A204.1 (cell line): ENCODE measurements around the gene ADORA2A.

ENCODE experiments used
- FAIRE-seq: peaks from 2 replicates; lab custom pipeline; 2012; peaks lifted over from hg19 to GRCh38; lab: Jason Lieb, UNC

The ADORA2A gene

DNA sequence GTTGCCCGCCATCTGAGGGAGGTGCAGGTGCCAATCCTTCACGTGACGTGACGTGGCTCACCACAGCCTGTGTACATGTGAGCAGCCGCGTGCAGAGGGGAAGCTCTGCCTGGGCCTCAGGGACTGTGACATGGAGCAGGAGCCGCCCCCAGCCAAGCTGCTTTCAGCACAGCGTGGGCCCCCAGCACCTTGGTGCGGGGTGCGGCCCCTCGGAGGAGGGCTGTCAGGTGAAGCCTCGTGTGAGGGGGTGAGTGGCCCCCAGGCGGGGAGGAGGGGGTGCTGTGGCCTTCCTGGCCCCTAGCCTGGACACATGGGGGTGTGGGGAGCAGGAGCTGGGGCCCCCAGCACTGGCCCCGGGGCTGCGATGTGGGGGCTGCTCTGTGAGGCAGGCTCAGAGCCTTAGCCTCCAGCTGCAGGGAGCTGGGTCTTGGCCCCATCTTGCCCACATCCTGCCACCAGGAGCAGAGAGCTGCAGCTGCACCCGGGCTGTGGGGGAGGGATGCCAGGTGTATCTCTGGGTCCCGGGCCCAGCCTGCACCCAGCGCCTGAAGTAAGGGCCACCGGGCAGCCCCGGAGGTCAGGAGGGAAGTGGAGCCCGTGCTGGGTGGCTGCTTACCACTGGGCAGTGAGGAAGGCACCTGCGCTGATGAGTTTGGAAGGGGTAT lies at the start of gene ADORA2A:
TSS of gene ADORA2A (plus strand) at position 100 of the 665 bp plus-strand sequence. CDS start 5,806 bp downstream, outside the sequence.
- FAIRE-seq, result no peak

GRCh38 chr22:24379536-24379935 lies 47.9 kb upstream of the ADORA2A start:
- FAIRE-seq, result no peak

DNA sequence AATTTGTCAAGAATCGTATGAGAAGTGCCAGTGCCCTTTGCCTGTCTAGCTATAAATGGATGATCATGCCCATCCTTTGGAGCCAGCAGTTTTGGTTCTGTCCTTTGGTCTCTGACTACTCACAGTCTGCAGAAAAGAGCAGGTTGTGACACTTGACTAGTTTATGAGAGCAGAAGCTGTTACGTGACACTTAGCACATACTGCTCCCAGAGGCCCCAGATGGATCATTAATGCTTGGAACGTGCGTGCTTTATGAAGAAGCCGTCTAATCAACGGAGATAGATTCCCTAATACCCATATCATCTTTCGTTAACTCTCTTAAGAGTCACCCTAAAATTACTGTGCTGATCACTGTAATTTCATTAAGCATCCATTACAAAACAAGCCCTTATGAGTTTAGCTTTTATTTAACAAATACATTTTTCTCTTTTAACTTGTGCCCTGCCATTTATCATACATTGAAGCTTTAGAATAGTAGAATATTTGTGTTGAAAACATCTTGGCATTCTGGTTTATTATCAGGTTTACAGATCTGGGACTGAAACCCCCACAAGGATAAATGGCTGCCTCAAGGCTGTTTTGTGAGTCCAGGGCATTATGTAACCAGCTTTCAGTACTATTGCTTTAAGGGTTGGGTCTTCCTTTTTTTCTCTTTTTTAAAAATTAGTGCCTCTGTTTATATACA lies 47.0 kb upstream of the ADORA2A start:
- no peak for FAIRE-seq

GRCh38 chr22:24380905-24381230 lies 46.5 kb upstream of the ADORA2A start:
- FAIRE-seq, result no peak

DNA sequence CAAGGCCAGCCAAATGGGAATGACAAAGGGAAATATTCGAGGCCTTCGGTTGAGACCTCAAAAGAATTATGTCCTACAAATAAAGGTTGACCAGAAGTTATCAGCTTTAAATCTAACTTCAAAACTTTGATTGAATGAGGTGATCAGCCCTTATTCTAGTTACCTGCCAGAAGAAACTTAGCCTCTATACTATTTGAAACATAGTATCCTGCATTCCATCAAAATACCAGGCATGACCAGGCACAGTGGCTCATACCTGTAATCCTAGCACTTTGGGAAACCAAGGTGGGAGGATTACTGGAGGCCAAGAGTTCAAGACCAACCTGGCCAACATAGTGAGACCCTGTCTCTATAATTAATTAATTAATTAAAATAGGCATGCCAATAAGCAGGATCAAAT lies 44.3 kb upstream of the ADORA2A start:
- FAIRE-seq, result no peak

GRCh38 chr22:24384131-24384530 lies 43.3 kb upstream of the ADORA2A start:
- no peak for FAIRE-seq

DNA sequence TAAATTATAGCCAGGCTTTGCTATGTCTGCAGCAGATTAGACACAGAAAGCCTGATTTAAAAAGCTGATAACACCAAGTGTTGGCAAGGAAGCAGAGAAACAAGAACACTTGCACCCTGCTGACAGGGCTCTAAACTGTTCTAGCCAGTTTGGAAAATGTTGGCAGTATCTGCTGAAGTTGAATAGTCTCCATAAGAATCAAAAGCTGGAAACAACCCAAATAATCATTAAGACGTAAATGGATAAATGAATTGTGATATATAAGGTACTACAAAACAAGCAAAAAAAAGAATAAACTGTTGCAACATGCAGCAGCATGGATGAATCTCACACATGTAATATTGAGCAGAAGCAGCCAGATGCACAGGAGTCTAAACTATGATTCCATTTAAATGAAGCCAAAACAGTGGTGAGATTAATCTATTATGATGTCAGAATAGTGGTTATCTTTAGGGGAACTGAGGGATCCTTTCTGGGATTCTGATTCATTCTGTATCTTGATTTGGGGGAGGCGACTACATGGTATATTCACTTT lies 40.4 kb upstream of the ADORA2A start:
- no peak for FAIRE-seq

DNA sequence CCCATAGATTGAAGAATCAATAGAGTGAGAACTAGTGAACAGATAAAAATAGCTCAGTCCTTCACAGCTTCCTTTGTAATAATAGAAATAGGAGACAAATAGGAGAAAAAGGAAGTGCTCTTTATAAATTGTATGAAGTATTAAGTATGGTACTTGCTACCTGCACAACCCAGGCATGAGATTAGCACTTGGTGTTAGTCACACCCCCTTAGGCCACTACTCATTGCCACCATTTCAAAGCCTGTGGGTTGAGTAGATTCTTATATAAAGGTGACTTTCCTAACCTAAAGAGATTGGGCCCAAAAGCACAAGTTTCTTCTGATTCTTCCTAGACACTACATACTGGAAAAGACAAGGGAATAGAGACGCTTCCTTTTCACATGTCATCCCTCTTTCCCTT lies 37.7 kb upstream of the ADORA2A start:
- no peak for FAIRE-seq

DNA sequence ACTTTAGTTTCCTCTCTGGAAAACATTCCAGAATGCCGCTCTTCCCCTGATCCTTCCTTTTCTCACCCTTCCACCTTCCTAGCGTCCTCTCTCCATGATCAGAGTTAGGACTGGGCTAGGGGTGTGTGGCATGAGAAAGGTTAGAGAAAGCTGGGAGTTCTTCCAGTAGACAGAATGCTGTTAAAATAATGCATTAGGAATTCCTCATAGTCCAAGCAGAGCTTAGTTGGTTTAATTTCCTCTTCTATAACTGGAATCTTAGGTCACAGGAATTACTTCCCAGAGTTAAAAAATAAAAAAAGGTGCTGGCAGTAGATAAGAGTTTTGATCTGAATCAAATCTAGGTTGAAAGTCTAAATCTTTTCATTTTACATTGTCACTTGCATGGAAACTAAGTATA lies 37.2 kb upstream of the ADORA2A start:
- no peak for FAIRE-seq

DNA sequence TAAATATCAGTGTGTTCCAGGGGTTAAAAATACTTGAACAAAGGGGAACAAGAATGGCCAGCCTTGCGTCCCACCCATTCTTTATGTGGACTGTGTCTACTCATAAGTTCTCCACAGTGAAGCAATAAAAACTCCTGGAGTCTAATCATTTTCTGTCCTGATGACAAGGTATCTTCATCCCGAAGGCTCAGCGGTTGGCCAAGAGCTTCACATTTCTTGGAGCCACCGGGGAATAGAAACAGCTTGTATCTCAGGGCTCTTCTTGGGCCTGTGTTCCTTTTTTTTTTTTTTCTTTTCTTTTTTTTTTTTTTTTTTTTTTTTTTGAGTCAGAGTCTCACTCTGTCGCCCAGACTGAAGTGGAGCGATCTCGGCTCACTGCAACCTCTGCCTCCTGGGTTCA lies 36.8 kb upstream of the ADORA2A start:
- no peak for FAIRE-seq

- no peak for FAIRE-seq
These were observed 35.6 kb upstream of the ADORA2A start for GRCh38 chr22:24391836-24392217.

DNA sequence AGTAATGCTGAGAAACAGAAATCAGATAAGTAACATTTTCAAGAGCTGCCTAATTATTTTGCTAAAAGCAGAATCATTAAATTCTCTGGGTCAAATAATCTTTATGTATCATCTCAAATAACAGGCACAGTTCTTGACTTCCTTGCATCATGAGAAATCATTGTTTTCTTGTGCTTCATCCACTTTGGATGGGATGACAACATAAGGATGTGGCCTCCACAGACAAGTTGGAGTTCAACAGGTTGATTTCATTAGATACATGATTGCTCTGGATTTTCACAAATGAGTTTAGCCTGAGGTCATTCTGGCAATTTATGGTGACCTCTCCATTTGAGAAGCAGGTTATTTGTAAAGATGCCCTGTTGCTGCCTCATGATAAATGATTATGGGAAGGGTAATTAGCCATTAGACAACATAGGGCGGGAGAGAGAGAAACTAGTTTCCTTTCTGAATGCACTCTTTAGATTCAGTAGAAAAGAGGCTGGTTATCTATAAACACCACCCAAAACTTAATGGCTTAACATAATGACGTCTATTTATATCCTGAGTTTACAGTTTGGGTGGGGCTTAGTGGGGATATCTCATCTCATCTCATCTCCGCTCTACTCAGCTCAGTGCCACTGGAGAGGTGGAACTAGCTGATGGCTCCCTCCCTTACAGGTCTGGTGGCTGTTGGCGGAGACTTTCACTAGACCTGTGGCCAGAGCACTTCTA lies 35.0 kb upstream of the ADORA2A start:
- no peak for FAIRE-seq

GRCh38 chr22:24393012-24393559 lies 34.3 kb upstream of the ADORA2A start:
- no peak for FAIRE-seq

GRCh38 chr22:24393848-24394247 lies 33.6 kb upstream of the ADORA2A start:
- no peak for FAIRE-seq

DNA sequence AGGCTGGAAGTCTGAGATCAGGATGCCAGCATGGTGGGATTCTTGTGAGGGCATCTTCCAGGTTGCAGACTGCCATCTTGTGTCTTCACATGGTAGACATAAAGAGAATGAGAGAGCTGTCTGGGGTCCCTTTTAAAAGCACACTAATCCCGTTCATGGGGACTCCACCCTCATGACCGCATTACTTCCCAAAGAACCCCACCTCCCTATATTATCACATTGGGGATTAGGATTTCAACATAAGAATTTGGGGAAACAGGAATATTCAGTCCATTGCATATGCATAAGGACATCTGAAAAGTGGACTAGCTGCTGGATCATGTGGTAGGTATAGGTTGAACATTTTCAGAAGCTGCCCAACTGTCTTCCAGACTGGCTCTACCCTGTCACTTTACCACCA lies 33.1 kb upstream of the ADORA2A start:
- FAIRE-seq, result no peak

GRCh38 chr22:24398409-24398808 lies 29.0 kb upstream of the ADORA2A start:
- no peak for FAIRE-seq

- no peak for FAIRE-seq
These were observed 27.2 kb upstream of the ADORA2A start for GRCh38 chr22:24400034-24400725.

- no peak for FAIRE-seq
These were observed 26.4 kb upstream of the ADORA2A start for GRCh38 chr22:24400726-24401596.

GRCh38 chr22:24401931-24402367 lies 25.4 kb upstream of the ADORA2A start:
- FAIRE-seq, result no peak

GRCh38 chr22:24402460-24403192 lies 24.8 kb upstream of the ADORA2A start:
- FAIRE-seq, result no peak

DNA sequence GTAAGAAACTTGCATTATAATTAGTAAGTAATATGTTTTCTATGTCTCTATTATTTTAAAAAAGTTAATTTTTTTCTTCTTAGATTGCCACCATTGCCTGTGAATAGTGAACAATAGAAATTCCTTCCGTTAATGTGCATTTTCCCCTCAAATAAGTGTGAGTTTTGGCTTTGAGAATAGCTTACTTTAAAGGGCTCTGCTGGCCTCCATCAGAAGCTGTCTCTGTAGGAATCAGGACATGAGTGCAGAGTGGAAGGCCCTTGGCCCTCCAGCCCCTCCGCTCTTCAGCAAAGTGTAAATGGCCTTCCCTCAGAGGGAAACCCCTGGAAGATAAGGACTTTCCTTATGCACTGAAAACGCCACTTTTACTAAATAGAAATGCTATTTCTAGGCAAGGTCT lies 24.1 kb upstream of the ADORA2A start:
- FAIRE-seq, result no peak
